AG10803 (cell line): Measurements from ENCODE around the gene TLCD3B.

Experiments used
- DNase-seq: peaks from one replicate; pipeline ENCODE4 v3.0.0; 2010; ENCODE audit warnings: low read depth
- H3K4me3 ChIP-seq: 2 replicates; pipeline ENCODE4 v1.5.1; 2011; ENCODE audit warnings: mild to moderate bottlenecking, low read length, control low read depth
- CTCF ChIP-seq: conservative IDR thresholded peaks from 2 replicates; pipeline ENCODE4 v1.5.1; 2011; ENCODE audit warnings: mild to moderate bottlenecking, low read length, control low read depth, inconsistent platforms

Gene TLCD3B

GRCh38 chr16:30065943-30066760 is 35.1 kb upstream of the TLCD3B start:
- peak overlapping the region; percentile 97 for H3K4me3 ChIP-seq
- peak; percentile 65 for DNase-seq
- no peak for TF ChIP-seq CTCF

- DNase-seq: peak; percentile 99
- peak within 1 kb of the TSS; percentile 97 for H3K4me3 ChIP-seq
- no peak for TF ChIP-seq CTCF
Observed at GRCh38 chr16:30065102-30065942, 34.3 kb upstream of the TLCD3B start, which contains the start of gene ALDOA. Gene ALDOA (plus strand): TSS chr16:30065760. CDS start chr16:30066898, 1,138 bp downstream.

GRCh38 chr16:30064729-30065101 is 33.6 kb upstream of the TLCD3B start:
- TF ChIP-seq CTCF: no peak
- DNase-seq: no peak
- H3K4me3 ChIP-seq: peak overlapping the region; percentile 75

GRCh38 chr16:30063893-30064728 is 33.0 kb upstream of the TLCD3B start:
- DNase-seq: no peak

GRCh38 chr16:30063278-30063892 is 32.3 kb upstream of the TLCD3B start:
- H3K4me3 ChIP-seq: peak overlapping the region; percentile 75
- no peak for TF ChIP-seq CTCF
- no peak for DNase-seq

More at GRCh38 chr16:30063893-30064728, 33.0 kb upstream of the TLCD3B start:
- peak overlapping the region; percentile 75 for H3K4me3 ChIP-seq
- TF ChIP-seq CTCF: peak; percentile 18

GRCh38 chr16:30060836-30061554 is 29.9 kb upstream of the TLCD3B start:
- no peak overlapping the region for H3K4me3 ChIP-seq
- no peak for TF ChIP-seq CTCF
- no peak for DNase-seq
